Measurements from ENCODE around the gene HM13.

Gene HM13

GRCh38 chr20:31596831-31597480 lies 82.7 kb downstream of the HM13 start:
- Histone ChIP-seq H3K36me3 (ENCODE audit: insufficient read depth, low read length) (no peaks in the 10 kb centered on the region), H2AFZ (ENCODE audit: low read depth, low read length) (no peak overlapping the region), H3K27me3 (ENCODE audit: insufficient read depth, low read length) (no peaks in the 10 kb centered on the region)

GRCh38 chr20:31597481-31597855 lies 83.2 kb downstream of the HM13 start:
- Histone ChIP-seq H3K36me3 (ENCODE audit: insufficient read depth, low read length) (no peaks in the 10 kb centered on the region), H2AFZ (ENCODE audit: low read depth, low read length) (no peak overlapping the region), H3K4me3 (ENCODE audit: low read length) (no peak overlapping the region), H3K4me1 (ENCODE audit: insufficient read depth, low read length) (peaks cover 11% of the 10 kb centered on the region), H3K9me3 (ENCODE audit: low read length) (no peaks in the 10 kb centered on the region), H3K27me3 (ENCODE audit: insufficient read depth, low read length) (no peaks in the 10 kb centered on the region)

More at GRCh38 chr20:31596831-31597480, 82.7 kb downstream of the HM13 start:
- no peak overlapping the region for H3K4me3 ChIP-seq (ENCODE audit: low read length)
- no peaks in the 10 kb centered on the region for H3K9me3 ChIP-seq (ENCODE audit: low read length)
- peaks cover 11% of the 10 kb centered on the region for H3K4me1 ChIP-seq (ENCODE audit: insufficient read depth, low read length)

DNA sequence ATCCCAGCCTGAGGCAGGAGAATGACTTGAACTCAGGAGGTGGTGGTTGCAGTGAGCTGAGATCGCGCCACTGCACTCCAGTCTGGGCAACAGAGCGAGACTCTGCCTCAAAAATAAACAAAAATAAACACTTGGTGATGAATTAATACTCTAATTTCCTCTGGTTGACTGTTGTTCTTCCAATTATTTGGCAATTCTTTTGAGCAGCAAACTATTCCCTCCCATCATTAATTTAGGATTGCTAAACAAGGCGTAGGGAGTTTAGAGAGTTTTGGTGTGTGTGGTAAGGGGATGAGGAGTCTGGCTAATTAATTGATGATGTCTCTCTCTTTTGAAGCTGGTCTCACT lies 88.2 kb downstream of the HM13 start:
- H3K4me1 ChIP-seq (ENCODE audit: insufficient read depth, low read length): peaks cover 24% of the 10 kb centered on the region
- H2AFZ ChIP-seq (ENCODE audit: low read depth, low read length): no peak overlapping the region
- no peaks in the 10 kb centered on the region for H3K36me3 ChIP-seq (ENCODE audit: insufficient read depth, low read length)

GRCh38 chr20:31602779-31603441 lies 88.7 kb downstream of the HM13 start:
- Histone ChIP-seq H3K27me3 (ENCODE audit: insufficient read depth, low read length) (peaks cover 24% of the 10 kb centered on the region), H3K4me3 (ENCODE audit: low read length) (no peak overlapping the region), H2AFZ (ENCODE audit: low read depth, low read length) (no peak overlapping the region), H3K9me3 (ENCODE audit: low read length) (no peaks in the 10 kb centered on the region), H3K4me1 (ENCODE audit: insufficient read depth, low read length) (peaks cover 26% of the 10 kb centered on the region), H3K36me3 (ENCODE audit: insufficient read depth, low read length) (no peaks in the 10 kb centered on the region)

More for the DNA sequence above, 88.2 kb downstream of the HM13 start:
- H3K9me3 ChIP-seq (ENCODE audit: low read length): no peaks in the 10 kb centered on the region
- H3K27me3 ChIP-seq (ENCODE audit: insufficient read depth, low read length): peaks cover 19% of the 10 kb centered on the region
- H3K4me3 ChIP-seq (ENCODE audit: low read length): no peak overlapping the region

GRCh38 chr20:31603822-31604566 lies 89.8 kb downstream of the HM13 start:
- Histone ChIP-seq H3K4me1 (ENCODE audit: insufficient read depth, low read length) (peaks cover 36% of the 10 kb centered on the region), H2AFZ (ENCODE audit: low read depth, low read length) (no peak overlapping the region), H3K27me3 (ENCODE audit: insufficient read depth, low read length) (peaks cover 32% of the 10 kb centered on the region), H3K36me3 (ENCODE audit: insufficient read depth, low read length) (no peaks in the 10 kb centered on the region), H3K4me3 (ENCODE audit: low read length) (peak overlapping the region; percentile 64), H3K9me3 (ENCODE audit: low read length) (no peaks in the 10 kb centered on the region)

DNA sequence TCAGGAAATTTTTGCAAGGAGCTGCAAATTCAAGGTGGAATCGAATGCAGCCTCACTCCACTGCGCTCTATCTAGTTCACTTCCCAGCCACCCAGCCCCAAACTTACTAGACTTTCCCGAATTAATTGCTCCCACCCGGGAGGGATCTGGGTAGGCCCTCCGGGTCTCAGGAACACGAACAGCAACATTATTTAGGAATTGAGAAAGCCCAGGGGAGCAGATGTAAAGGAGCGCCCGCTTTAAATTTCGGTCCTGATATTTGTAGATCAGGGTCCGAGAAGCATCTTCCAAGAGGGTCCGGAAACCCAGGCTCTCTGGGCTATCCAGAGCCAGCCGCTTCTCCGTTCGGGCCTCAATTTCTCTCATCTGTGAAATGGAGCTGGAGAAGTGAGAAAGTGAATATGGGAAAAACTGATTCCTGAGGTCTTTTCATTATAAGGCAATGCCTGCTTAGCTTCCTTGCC lies 90.4 kb downstream of the HM13 start:
- H3K27me3 ChIP-seq (ENCODE audit: insufficient read depth, low read length): peaks cover 36% of the 10 kb centered on the region
- H3K4me1 ChIP-seq (ENCODE audit: insufficient read depth, low read length): peaks cover 36% of the 10 kb centered on the region
- no peak overlapping the region for H2AFZ ChIP-seq (ENCODE audit: low read depth, low read length)

DNA sequence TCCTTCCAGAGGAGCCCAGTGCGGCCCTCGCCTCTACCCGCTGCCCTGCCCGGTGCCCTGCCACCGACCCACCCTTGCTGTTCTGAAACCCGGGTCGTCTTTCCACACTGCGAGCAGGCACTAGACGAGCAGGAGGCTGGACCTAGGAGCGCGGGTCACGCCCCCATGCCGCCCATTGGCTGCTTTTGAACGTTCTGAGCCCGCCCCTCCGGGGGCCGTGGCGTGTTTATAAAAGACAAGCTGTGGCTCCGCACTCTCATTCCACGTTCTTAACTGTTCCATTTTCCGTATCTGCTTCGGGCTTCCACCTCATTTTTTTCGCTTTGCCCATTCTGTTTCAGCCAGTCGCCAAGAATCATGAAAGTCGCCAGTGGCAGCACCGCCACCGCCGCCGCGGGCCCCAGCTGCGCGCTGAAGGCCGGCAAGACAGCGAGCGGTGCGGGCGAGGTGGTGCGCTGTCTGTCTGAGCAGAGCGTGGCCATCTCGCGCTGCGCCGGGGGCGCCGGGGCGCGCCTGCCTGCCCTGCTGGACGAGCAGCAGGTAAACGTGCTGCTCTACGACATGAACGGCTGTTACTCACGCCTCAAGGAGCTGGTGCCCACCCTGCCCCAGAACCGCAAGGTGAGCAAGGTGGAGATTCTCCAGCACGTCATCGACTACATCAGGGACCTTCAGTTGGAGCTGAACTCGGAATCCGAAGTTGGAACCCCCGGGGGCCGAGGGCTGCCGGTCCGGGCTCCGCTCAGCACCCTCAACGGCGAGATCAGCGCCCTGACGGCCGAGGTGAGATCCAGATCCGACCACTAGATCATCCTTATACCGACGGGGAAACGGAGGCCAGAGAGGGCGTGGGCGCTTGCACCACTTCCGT lies 91.0 kb downstream of the HM13 start, which contains the start of gene ID1:
Gene ID1, plus strand, starts transcription at position 259 of the 871 bp plus-strand sequence. Its CDS starts 99 bp downstream, at position 358.
- peaks cover 36% of the 10 kb centered on the region for H3K27me3 ChIP-seq (ENCODE audit: insufficient read depth, low read length)
- H3K4me1 ChIP-seq (ENCODE audit: insufficient read depth, low read length): peaks cover 36% of the 10 kb centered on the region
- no peaks in the 10 kb centered on the region for H3K9me3 ChIP-seq (ENCODE audit: low read length)

More for the DNA sequence above, 90.4 kb downstream of the HM13 start:
- Histone ChIP-seq H3K4me3 (ENCODE audit: low read length) (peak overlapping the region; percentile 64), H3K9me3 (ENCODE audit: low read length) (no peaks in the 10 kb centered on the region), H3K36me3 (ENCODE audit: insufficient read depth, low read length) (no peaks in the 10 kb centered on the region)

DNA sequence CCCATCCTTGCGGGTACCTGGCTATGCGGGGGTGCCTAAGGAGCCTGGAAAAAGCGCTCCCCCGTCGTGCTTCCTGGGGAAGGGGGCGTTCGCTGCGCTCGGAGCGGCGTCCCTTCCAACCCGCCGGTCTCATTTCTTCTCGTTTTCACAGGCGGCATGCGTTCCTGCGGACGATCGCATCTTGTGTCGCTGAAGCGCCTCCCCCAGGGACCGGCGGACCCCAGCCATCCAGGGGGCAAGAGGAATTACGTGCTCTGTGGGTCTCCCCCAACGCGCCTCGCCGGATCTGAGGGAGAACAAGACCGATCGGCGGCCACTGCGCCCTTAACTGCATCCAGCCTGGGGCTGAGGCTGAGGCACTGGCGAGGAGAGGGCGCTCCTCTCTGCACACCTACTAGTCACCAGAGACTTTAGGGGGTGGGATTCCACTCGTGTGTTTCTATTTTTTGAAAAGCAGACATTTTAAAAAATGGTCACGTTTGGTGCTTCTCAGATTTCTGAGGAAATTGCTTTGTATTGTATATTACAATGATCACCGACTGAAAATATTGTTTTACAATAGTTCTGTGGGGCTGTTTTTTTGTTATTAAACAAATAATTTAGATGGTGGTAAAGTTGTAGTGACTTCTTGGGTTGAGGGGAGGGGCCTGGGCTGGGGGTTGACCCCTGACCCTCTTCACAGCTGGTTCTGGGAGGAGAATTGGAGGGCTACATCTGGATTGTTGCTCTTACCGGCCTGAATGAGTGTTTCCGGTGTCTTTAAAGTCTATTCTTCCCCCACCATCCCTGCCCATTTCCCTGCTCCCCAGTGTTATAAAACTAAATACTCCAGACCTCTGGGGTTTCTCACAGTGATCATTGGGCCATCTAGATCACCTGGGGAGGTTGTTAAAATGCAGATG lies 91.9 kb downstream of the HM13 start:
- Histone ChIP-seq H3K9me3 (ENCODE audit: low read length) (no peaks in the 10 kb centered on the region), H3K36me3 (ENCODE audit: insufficient read depth, low read length) (no peaks in the 10 kb centered on the region), H3K27me3 (ENCODE audit: insufficient read depth, low read length) (peaks cover 36% of the 10 kb centered on the region), H3K4me3 (ENCODE audit: low read length) (peak overlapping the region; percentile 64), H2AFZ (ENCODE audit: low read depth, low read length) (peak overlapping the region; percentile 4), H3K4me1 (ENCODE audit: insufficient read depth, low read length) (peaks cover 36% of the 10 kb centered on the region)

More for the DNA sequence above, 91.0 kb downstream of the HM13 start, which contains the start of gene ID1:
- Histone ChIP-seq H2AFZ (ENCODE audit: low read depth, low read length) (peak within 1 kb of the TSS; percentile 4), H3K4me3 (ENCODE audit: low read length) (peak within 1 kb of the TSS; percentile 64), H3K36me3 (ENCODE audit: insufficient read depth, low read length) (no peaks in the 10 kb centered on the region)

- H2AFZ ChIP-seq (ENCODE audit: low read depth, low read length): no peak overlapping the region
- no peaks in the 10 kb centered on the region for H3K36me3 ChIP-seq (ENCODE audit: insufficient read depth, low read length)
- H3K4me3 ChIP-seq (ENCODE audit: low read length): peak overlapping the region; percentile 64
- peaks cover 36% of the 10 kb centered on the region for H3K27me3 ChIP-seq (ENCODE audit: insufficient read depth, low read length)
- peaks cover 36% of the 10 kb centered on the region for H3K4me1 ChIP-seq (ENCODE audit: insufficient read depth, low read length)
- no peaks in the 10 kb centered on the region for H3K9me3 ChIP-seq (ENCODE audit: low read length)
Observed at GRCh38 chr20:31606804-31607639, 92.8 kb downstream of the HM13 start.

- no peak overlapping the region for H2AFZ ChIP-seq (ENCODE audit: low read depth, low read length)
- no peaks in the 10 kb centered on the region for H3K9me3 ChIP-seq (ENCODE audit: low read length)
- H3K4me3 ChIP-seq (ENCODE audit: low read length): no peak overlapping the region
- H3K27me3 ChIP-seq (ENCODE audit: insufficient read depth, low read length): peaks cover 36% of the 10 kb centered on the region
- no peaks in the 10 kb centered on the region for H3K36me3 ChIP-seq (ENCODE audit: insufficient read depth, low read length)
- peaks cover 36% of the 10 kb centered on the region for H3K4me1 ChIP-seq (ENCODE audit: insufficient read depth, low read length)
Observed at GRCh38 chr20:31607640-31608250, 93.5 kb downstream of the HM13 start.
